ENCODE measurements around the gene RAP1GAP2.

RAP1GAP2 gene

GRCh38 chr17:2776589-2777241, 19.5 kb upstream of the RAP1GAP2 start:
- H3F3A ChIP-seq (ENCODE audit: insufficient read depth, low read length): no peaks in the 10 kb centered on the region
- no peak for DNase-seq
- no peak overlapping the region for H3K4me3 ChIP-seq (ENCODE audit: low read length)
- H4K20me1 ChIP-seq (ENCODE audit: insufficient read depth, low read length): no peaks in the 10 kb centered on the region
- no peaks in the 10 kb centered on the region for H3K9me2 ChIP-seq (replicated peaks; ENCODE audit: insufficient read depth, low read length)
- H3K79me2 ChIP-seq (ENCODE audit: low read length): no peaks in the 10 kb centered on the region
- H3K36me3 ChIP-seq (replicated peaks; ENCODE audit: insufficient read depth, low read length): no peaks in the 10 kb centered on the region
- no peak overlapping the region for H2AFZ ChIP-seq (ENCODE audit: low read length)
- peaks cover 79% of the 10 kb centered on the region for H3K27me3 ChIP-seq (replicated peaks; ENCODE audit: insufficient read depth, low read length)
- H3K27ac ChIP-seq (ENCODE audit: low read length): no peak overlapping the region
- no peaks in the 10 kb centered on the region for H3K9me3 ChIP-seq (replicated peaks; ENCODE audit: insufficient read depth, low read length)
- H3K4me1 ChIP-seq (ENCODE audit: low read length): no peaks in the 10 kb centered on the region
- H3K9ac ChIP-seq (ENCODE audit: low read length): no peak overlapping the region
- TF ChIP-seq EZH2phosphoT487 (IDR thresholded peaks at IDR 0.05; ENCODE audit: low read length) (no peak), EZH2 (optimal IDR thresholded peaks at IDR 0.05; ENCODE audit: low read depth, low read length) (no peak), CTCF (IDR thresholded peaks at IDR 0.05; ENCODE audit: low read length) (no peak)
- no peak overlapping the region for H3K4me2 ChIP-seq (ENCODE audit: low read depth, low read length)

GRCh38 chr17:2777242-2777867, 18.9 kb upstream of the RAP1GAP2 start:
- Histone ChIP-seq H3K79me2 (ENCODE audit: low read length) (no peaks in the 10 kb centered on the region), H3K9me2 (replicated peaks; ENCODE audit: insufficient read depth, low read length) (no peaks in the 10 kb centered on the region), H3K27me3 (replicated peaks; ENCODE audit: insufficient read depth, low read length) (peaks cover 77% of the 10 kb centered on the region), H4K20me1 (ENCODE audit: insufficient read depth, low read length) (no peaks in the 10 kb centered on the region), H3F3A (ENCODE audit: insufficient read depth, low read length) (no peaks in the 10 kb centered on the region), H3K4me2 (ENCODE audit: low read depth, low read length) (no peak overlapping the region), H3K36me3 (replicated peaks; ENCODE audit: insufficient read depth, low read length) (no peaks in the 10 kb centered on the region), H3K9ac (ENCODE audit: low read length) (no peak overlapping the region), H3K4me3 (ENCODE audit: low read length) (no peak overlapping the region), H3K27ac (ENCODE audit: low read length) (no peak overlapping the region), H2AFZ (ENCODE audit: low read length) (no peak overlapping the region), H3K9me3 (replicated peaks; ENCODE audit: insufficient read depth, low read length) (no peaks in the 10 kb centered on the region), H3K4me1 (ENCODE audit: low read length) (no peaks in the 10 kb centered on the region)
- DNase-seq: no peak
- TF ChIP-seq EZH2phosphoT487 (IDR thresholded peaks at IDR 0.05; ENCODE audit: low read length) (no peak), EZH2 (optimal IDR thresholded peaks at IDR 0.05; ENCODE audit: low read depth, low read length) (no peak), CTCF (IDR thresholded peaks at IDR 0.05; ENCODE audit: low read length) (no peak)

GRCh38 chr17:2778489-2778888, 17.7 kb upstream of the RAP1GAP2 start:
- Histone ChIP-seq H3K4me2 (ENCODE audit: low read depth, low read length) (no peak overlapping the region), H3K4me1 (ENCODE audit: low read length) (no peaks in the 10 kb centered on the region), H4K20me1 (ENCODE audit: insufficient read depth, low read length) (no peaks in the 10 kb centered on the region), H3K9ac (ENCODE audit: low read length) (no peak overlapping the region), H3K36me3 (replicated peaks; ENCODE audit: insufficient read depth, low read length) (no peaks in the 10 kb centered on the region), H3K79me2 (ENCODE audit: low read length) (no peaks in the 10 kb centered on the region), H3F3A (ENCODE audit: insufficient read depth, low read length) (no peaks in the 10 kb centered on the region), H3K9me2 (replicated peaks; ENCODE audit: insufficient read depth, low read length) (no peaks in the 10 kb centered on the region), H3K4me3 (ENCODE audit: low read length) (no peak overlapping the region), H3K27ac (ENCODE audit: low read length) (no peak overlapping the region), H3K27me3 (replicated peaks; ENCODE audit: insufficient read depth, low read length) (peaks cover 77% of the 10 kb centered on the region), H2AFZ (ENCODE audit: low read length) (no peak overlapping the region), H3K9me3 (replicated peaks; ENCODE audit: insufficient read depth, low read length) (no peaks in the 10 kb centered on the region)
- no peak for TF ChIP-seq EZH2phosphoT487 (IDR thresholded peaks at IDR 0.05; ENCODE audit: low read length)
- TF ChIP-seq EZH2 (optimal IDR thresholded peaks at IDR 0.05; ENCODE audit: low read depth, low read length): no peak
- TF ChIP-seq CTCF (IDR thresholded peaks at IDR 0.05; ENCODE audit: low read length): no peak
- no peak for DNase-seq

Measured in MM.1S (cell line).